Measurements from ENCODE around the gene SLC35E2B. TPM values are rescaled to one million over a fixed set of nuclear protein-coding genes. Genes with fewer than 3 reads are reported as not detected.
"Not testable (repeated sequence)": the region's sequence is repeated elsewhere in the genome, so short reads cannot be mapped to it uniquely, and the experiment has no call there.

SLC35E2B gene
- total RNA-seq (2014; rRNA removed; shearing (Covaris generic)): 8.9 and 13.1 TPM in 2 replicates

GRCh38 chr1:1692714-1693647, at the start of gene SLC35E2B:
Gene SLC35E2B, minus strand, starts transcription at chr1:1692795. Its CDS starts 16,096 bp downstream, at chr1:1676699.
- H3K27me3 ChIP-seq (replicated peaks); H3K9me3 ChIP-seq (replicated peaks); H3K36me3 ChIP-seq; H3K4me1 ChIP-seq (replicated peaks): not testable (repeated sequence)
- peak within 1 kb of the TSS; percentile 36 for H3K4me3 ChIP-seq
- peak; percentile 94 to 98 for DNase-seq (ENCODE audit: low read depth in 1 of 2, low spot score in 2 of 2)
- peak within 1 kb of the TSS; percentile 72 for H3K27ac ChIP-seq

- not testable (repeated sequence) for H3K27me3 ChIP-seq (replicated peaks); H3K4me3 ChIP-seq; H3K9me3 ChIP-seq (replicated peaks); H3K36me3 ChIP-seq
- H3K27ac ChIP-seq: peak overlapping the region; percentile 97
- peaks cover 13% of the 10 kb centered on the region for H3K4me1 ChIP-seq (replicated peaks)
- peak; percentile 82 to 96 for DNase-seq (ENCODE audit: low read depth in 1 of 2, low spot score in 2 of 2)
Measured at GRCh38 chr1:1741013-1741412, 48.4 kb upstream of the SLC35E2B start.

- H3K27me3 ChIP-seq (replicated peaks); H3K4me3 ChIP-seq; DNase-seq (ENCODE audit: low read depth in 1 of 2, low spot score in 2 of 2); H3K9me3 ChIP-seq (replicated peaks); H3K27ac ChIP-seq; H3K36me3 ChIP-seq: not testable (repeated sequence)
- peaks cover 13% of the 10 kb centered on the region for H3K4me1 ChIP-seq (replicated peaks)
Measured at GRCh38 chr1:1738799-1739337, 46.3 kb upstream of the SLC35E2B start.

GRCh38 chr1:1737675-1738590, 45.3 kb upstream of the SLC35E2B start:
- not testable (repeated sequence) for DNase-seq (ENCODE audit: low read depth in 1 of 2, low spot score in 2 of 2); H3K27ac ChIP-seq; H3K4me3 ChIP-seq; H3K27me3 ChIP-seq (replicated peaks); H3K36me3 ChIP-seq; H3K9me3 ChIP-seq (replicated peaks)
- H3K4me1 ChIP-seq (replicated peaks): peaks cover 13% of the 10 kb centered on the region

- no peaks in the 10 kb centered on the region for H3K27me3 ChIP-seq (replicated peaks)
- H3K36me3 ChIP-seq: peaks cover 15% of the 10 kb centered on the region
- no peak for DNase-seq (ENCODE audit: low read depth in 1 of 2, low spot score in 2 of 2)
- no peak overlapping the region for H3K27ac ChIP-seq
- peaks cover 18% of the 10 kb centered on the region for H3K4me1 ChIP-seq (replicated peaks)
- no peaks in the 10 kb centered on the region for H3K9me3 ChIP-seq (replicated peaks)
- H3K4me3 ChIP-seq: no peak overlapping the region
Measured at GRCh38 chr1:1732381-1732780, 39.8 kb upstream of the SLC35E2B start.

GRCh38 chr1:1730870-1731269, 38.3 kb upstream of the SLC35E2B start:
- peaks cover 15% of the 10 kb centered on the region for H3K36me3 ChIP-seq
- H3K27me3 ChIP-seq (replicated peaks): no peaks in the 10 kb centered on the region
- DNase-seq (ENCODE audit: low read depth in 1 of 2, low spot score in 2 of 2): no peak
- H3K4me3 ChIP-seq: no peak overlapping the region
- H3K9me3 ChIP-seq (replicated peaks): no peaks in the 10 kb centered on the region
- peaks cover 18% of the 10 kb centered on the region for H3K4me1 ChIP-seq (replicated peaks)
- H3K27ac ChIP-seq: no peak overlapping the region

- peaks cover 15% of the 10 kb centered on the region for H3K36me3 ChIP-seq
- H3K9me3 ChIP-seq (replicated peaks); H3K27me3 ChIP-seq (replicated peaks): not testable (repeated sequence)
Measured at GRCh38 chr1:1730230-1730629, 37.6 kb upstream of the SLC35E2B start.

GRCh38 chr1:1729116-1729816, 36.7 kb upstream of the SLC35E2B start:
- not testable (repeated sequence) for H3K4me3 ChIP-seq; H3K9me3 ChIP-seq (replicated peaks); H3K27me3 ChIP-seq (replicated peaks)
- peaks cover 18% of the 10 kb centered on the region for H3K4me1 ChIP-seq (replicated peaks)
- DNase-seq (ENCODE audit: low read depth in 1 of 2, low spot score in 2 of 2): peak; percentile 45 to 64
- H3K36me3 ChIP-seq: peaks cover 15% of the 10 kb centered on the region
- H3K27ac ChIP-seq: peak overlapping the region; percentile 77

More at GRCh38 chr1:1730230-1730629, 37.6 kb upstream of the SLC35E2B start:
- H3K27ac ChIP-seq; H3K4me3 ChIP-seq; DNase-seq (ENCODE audit: low read depth in 1 of 2, low spot score in 2 of 2): not testable (repeated sequence)
- H3K4me1 ChIP-seq (replicated peaks): peaks cover 18% of the 10 kb centered on the region

GRCh38 chr1:1728308-1729005, 35.9 kb upstream of the SLC35E2B start:
- Histone ChIP-seq H3K4me1 (replicated peaks) (peaks cover 18% of the 10 kb centered on the region), H3K36me3 (peaks cover 15% of the 10 kb centered on the region), H3K27ac (peak overlapping the region; percentile 77)
- not testable (repeated sequence) for H3K27me3 ChIP-seq (replicated peaks); H3K9me3 ChIP-seq (replicated peaks); H3K4me3 ChIP-seq
- DNase-seq (ENCODE audit: low read depth in 1 of 2, low spot score in 2 of 2): peak; percentile 62 to 72

GRCh38 chr1:1727131-1727651, 34.6 kb upstream of the SLC35E2B start:
- peaks cover 18% of the 10 kb centered on the region for H3K4me1 ChIP-seq (replicated peaks)
- not testable (repeated sequence) for H3K27ac ChIP-seq; H3K9me3 ChIP-seq (replicated peaks); H3K4me3 ChIP-seq; DNase-seq (ENCODE audit: low read depth in 1 of 2, low spot score in 2 of 2); H3K36me3 ChIP-seq; H3K27me3 ChIP-seq (replicated peaks)

GRCh38 chr1:1726088-1726487, 33.5 kb upstream of the SLC35E2B start:
- DNase-seq (ENCODE audit: low read depth in 1 of 2, low spot score in 2 of 2); H3K4me3 ChIP-seq; H3K27me3 ChIP-seq (replicated peaks); H3K36me3 ChIP-seq; H3K27ac ChIP-seq; H3K9me3 ChIP-seq (replicated peaks): not testable (repeated sequence)
- peaks cover 18% of the 10 kb centered on the region for H3K4me1 ChIP-seq (replicated peaks)

GRCh38 chr1:1724035-1724864, 31.7 kb upstream of the SLC35E2B start, which contains the start of gene CDK11A:
Gene CDK11A, minus strand, starts transcription at chr1:1724357. Its CDS starts 1,539 bp downstream, at chr1:1722818.
- H3K9me3 ChIP-seq (replicated peaks); H3K27me3 ChIP-seq (replicated peaks); H3K4me1 ChIP-seq (replicated peaks): not testable (repeated sequence)
- H3K4me3 ChIP-seq: peak within 1 kb of the TSS; percentile 80
- DNase-seq (ENCODE audit: low read depth in 1 of 2, low spot score in 2 of 2): peak; percentile 96 to 100
- peak within 1 kb of the TSS; percentile 76 for H3K27ac ChIP-seq
- H3K36me3 ChIP-seq: peaks cover 16% of the 10 kb centered on the region
